K562 (cell line): ENCODE data around the gene PDIA2. TPM values are rescaled to one million over a fixed set of nuclear protein-coding genes. Genes with fewer than 3 reads are reported as not detected.

Source experiments
- CREB3 ChIP-seq: fragments of 450-650 bp; conservative IDR thresholded peaks from 2 replicates; pipeline ENCODE4 v1.6.1; 2016; ENCODE audit warnings: missing genetic modification characterization, low read depth, mild to moderate bottlenecking, missing compliant biosample characterization, moderate library complexity
- DNMT1 ChIP-seq: fragments of 450-650 bp; IDR thresholded peaks from 2 replicates; pipeline ENCODE4 v1.6.1; 2016; ENCODE audit warnings: antibody characterized with exemption, mild to moderate bottlenecking
- MTA3 ChIP-seq: fragments of 450-650 bp; formaldehyde crosslinking; IDR thresholded peaks from 2 replicates; pipeline ENCODE4 v1.6.1; 2017; ENCODE audit warnings: mild to moderate bottlenecking, borderline replicate concordance
- PRDM10 ChIP-seq: fragments of 450-650 bp; IDR thresholded peaks from 2 replicates; pipeline ENCODE4 v1.6.1; 2018; ENCODE audit not compliant: partially characterized antibody
- TGIF2 ChIP-seq: sonication (generic); formaldehyde crosslinking; IDR thresholded peaks from 2 replicates; pipeline ENCODE4 v1.8.1; 2022; ENCODE audit warnings: mild to moderate bottlenecking, missing genetic modification reagents, moderate library complexity
- ZBTB11 ChIP-seq, 3 experiments: fragments of 200-800 bp in 1 of 3; fragments of 250-450 bp in 1 of 3; fragments of 450-650 bp in 1 of 3; sonication (Bioruptor Pico) in 1 of 3; sonication (Bioruptor generic) in 1 of 3; formaldehyde crosslinking in 1 of 3; IDR thresholded peaks; 2 replicates each; pipeline versions ENCODE4 v1.6.1 to v1.8.0; 2016 to 2022; ENCODE audit warnings: mild to moderate bottlenecking in 2 of 3, missing genetic modification characterization in 2 of 3, missing compliant biosample characterization in 1 of 3, moderate library complexity in 1 of 3
- ZNF785 ChIP-seq: fragments of 250-450 bp; sonication (Bioruptor Pico); IDR thresholded peaks from 2 replicates; pipeline ENCODE4 v1.4.0; 2020; ENCODE audit warnings: mild to moderate bottlenecking
- polyA plus RNA-seq, 8 experiments: library from polyadenylated mRNA; depleted of rRNA in 4 of 8; stranded (reverse) in 5 of 8; unstranded in 3 of 8; fragments of >200 nt; fragmentation: Nextera tagmentation in 2 of 8; fragmentation: Illumina TruSeq in 1 of 8; extraction: Ambion mirVana in 2 of 8; extraction: Trizol in 1 of 8; gene quantifications; 2 replicates each; pipeline versions ENCODE4 v1.2.1 to v1.2.3, GENCODE V29; 2011 to 2014; ENCODE audit warnings: inconsistent platforms in 1 of 8, missing spikeins in 1 of 8
- total RNA-seq, 7 experiments: library from RNA; depleted of rRNA in 6 of 7; stranded (reverse); fragments of >200 nt in 6 of 7; fragmentation: Illumina TruSeq in 2 of 7; extraction: Trizol in 2 of 7; gene quantifications; 2 replicates each; pipeline versions ENCODE4 v1.2.1 to v1.2.3, GENCODE V29; 2011 to 2021; ENCODE audit warnings: low replicate concordance in 1 of 7
- TF ChIP-seq, protein P1 (sequence below): fragments of 250-450 bp; sonication (Bioruptor Pico); IDR thresholded peaks from 2 replicates; pipeline ENCODE4 v1.8.0; 2021; ENCODE audit warnings: borderline replicate concordance, mild to moderate bottlenecking, moderate library complexity; ENCODE audit not compliant: poor library complexity, severe bottlenecking

Gene PDIA2
- total and polyA plus RNA-seq, 9 of the 15 experiments (the other 6 are each of a cell fraction or from before 2014, with no cell fraction given) = 0.13 to 0.92 (median 0.23) TPM; not detected in 4

GRCh38 chr16:324451-325334, 41.7 kb downstream of the PDIA2 start (continued):
- peak in 1 of 3 experiments; percentile 65; a peak in 2 of 6 replicates for TF ChIP-seq ZBTB11 (CRISPR knock-in tag; IDR thresholded peaks at IDR 0.05)
- TF ChIP-seq PRDM10 = peak; percentile 43
- peak; percentile 89 for TF ChIP-seq MTA3
- TF ChIP-seq DNMT1 = no peak
- no peak for TF ChIP-seq TGIF2 (CRISPR knock-in tag)
- no peak for TF ChIP-seq ZNF785 (CRISPR knock-in tag)
- no peak for TF ChIP-seq CREB3 (tag)
- TF ChIP-seq, protein P1, sequence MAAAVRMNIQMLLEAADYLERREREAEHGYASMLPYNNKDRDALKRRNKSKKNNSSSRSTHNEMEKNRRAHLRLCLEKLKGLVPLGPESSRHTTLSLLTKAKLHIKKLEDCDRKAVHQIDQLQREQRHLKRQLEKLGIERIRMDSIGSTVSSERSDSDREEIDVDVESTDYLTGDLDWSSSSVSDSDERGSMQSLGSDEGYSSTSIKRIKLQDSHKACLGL = no peak
